Uterus (tissue), 2 donors: ENCODE measurements around the gene OMG.

Experiments used
- POLR2A ChIP-seq, 2 donors: fragments of 450-650 bp; IDR thresholded peaks; one replicate each; pipeline ENCODE4 v1.6.1; 2016; ENCODE audit warnings: antibody characterized with exemption in 2 of 2, mild to moderate bottlenecking in 1 of 2, moderate library complexity in 1 of 2
- TF ChIP-seq, protein P1 (sequence below), 4 experiments: fragments of 200-600 bp in 2 of 4; fragments of 450-650 bp in 2 of 4; sonication (generic) in 2 of 4; IDR thresholded peaks; one replicate each; pipeline ENCODE4 v1.5.1; 2016 to 2019; ENCODE audit warnings: antibody characterized with exemption in 4 of 4, mild to moderate bottlenecking in 2 of 4, moderate library complexity in 1 of 4

GRCh38 chr17:31318851-31319661 lies 22.0 kb upstream of the OMG start:
- TF ChIP-seq, protein P1, sequence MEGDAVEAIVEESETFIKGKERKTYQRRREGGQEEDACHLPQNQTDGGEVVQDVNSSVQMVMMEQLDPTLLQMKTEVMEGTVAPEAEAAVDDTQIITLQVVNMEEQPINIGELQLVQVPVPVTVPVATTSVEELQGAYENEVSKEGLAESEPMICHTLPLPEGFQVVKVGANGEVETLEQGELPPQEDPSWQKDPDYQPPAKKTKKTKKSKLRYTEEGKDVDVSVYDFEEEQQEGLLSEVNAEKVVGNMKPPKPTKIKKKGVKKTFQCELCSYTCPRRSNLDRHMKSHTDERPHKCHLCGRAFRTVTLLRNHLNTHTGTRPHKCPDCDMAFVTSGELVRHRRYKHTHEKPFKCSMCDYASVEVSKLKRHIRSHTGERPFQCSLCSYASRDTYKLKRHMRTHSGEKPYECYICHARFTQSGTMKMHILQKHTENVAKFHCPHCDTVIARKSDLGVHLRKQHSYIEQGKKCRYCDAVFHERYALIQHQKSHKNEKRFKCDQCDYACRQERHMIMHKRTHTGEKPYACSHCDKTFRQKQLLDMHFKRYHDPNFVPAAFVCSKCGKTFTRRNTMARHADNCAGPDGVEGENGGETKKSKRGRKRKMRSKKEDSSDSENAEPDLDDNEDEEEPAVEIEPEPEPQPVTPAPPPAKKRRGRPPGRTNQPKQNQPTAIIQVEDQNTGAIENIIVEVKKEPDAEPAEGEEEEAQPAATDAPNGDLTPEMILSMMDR (IDR thresholded peaks at IDR 0.05), result no peak
- no peak for TF ChIP-seq POLR2A (IDR thresholded peaks at IDR 0.05)
